A172 (cell line): ENCODE data around the gene LMX1B. TPM values are rescaled to one million over a fixed set of nuclear protein-coding genes. Genes with fewer than 3 reads are reported as not detected.
"Not testable (repeated sequence)": the region's sequence is repeated elsewhere in the genome, so short reads cannot be mapped to it uniquely, and the experiment has no call there.

Source experiments
- DNase-seq: peaks from one replicate; pipeline ENCODE4 v3.0.0-alpha.2; 2015; ENCODE audit warnings: low spot score
- total RNA-seq: library from RNA; depleted of rRNA; stranded (reverse); fragments of >200 nt; shearing (Covaris generic); gene quantifications from 2 replicates; pipeline ENCODE4 v1.2.3, GENCODE V29; 2014

The LMX1B gene
- total RNA-seq, 1 experiment from 2014 or later: 1.8 TPM

DNA sequence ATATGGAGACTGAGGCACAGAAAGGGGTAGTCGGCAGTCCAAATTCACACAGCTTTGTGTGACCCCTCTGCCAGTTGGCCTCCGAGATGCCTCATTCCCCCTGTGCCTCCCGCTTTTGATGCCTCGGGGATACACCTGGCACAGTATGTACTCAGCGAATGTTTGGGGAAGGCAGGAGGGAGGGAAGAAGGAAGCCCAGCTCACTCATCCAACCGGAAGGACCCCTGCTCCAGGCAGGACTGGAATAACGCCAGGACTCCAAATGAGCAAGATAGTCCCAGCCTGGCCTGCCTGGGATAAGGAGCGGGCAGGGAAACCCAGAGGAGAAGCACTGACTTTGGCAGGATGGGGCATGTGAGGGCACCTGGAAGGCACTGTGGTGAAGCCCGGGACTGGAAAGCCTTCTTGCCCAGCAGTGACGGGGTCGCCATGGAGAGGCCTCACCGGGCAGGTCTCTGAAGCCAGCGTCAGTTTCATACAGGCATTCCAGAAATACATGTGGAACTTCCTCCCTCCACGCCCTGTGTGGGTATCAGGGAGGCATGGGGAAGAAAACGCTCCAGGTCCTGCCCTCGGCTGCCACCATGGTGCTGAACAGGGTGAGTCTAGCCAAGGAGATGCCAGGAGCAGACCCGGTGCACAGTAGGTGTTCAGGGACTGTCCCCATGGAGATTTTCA, 20.3 kb downstream of the LMX1B start:
- no peak for DNase-seq

- no peak for DNase-seq
Observed at GRCh38 chr9:126635061-126635460, 21.3 kb downstream of the LMX1B start.

- no peak for DNase-seq
Observed at GRCh38 chr9:126635661-126636439, 22.1 kb downstream of the LMX1B start.

- DNase-seq: no peak
Observed at GRCh38 chr9:126636983-126637798, 23.5 kb downstream of the LMX1B start.

- DNase-seq: no peak
Observed at GRCh38 chr9:126638571-126639132, 24.9 kb downstream of the LMX1B start.

DNA sequence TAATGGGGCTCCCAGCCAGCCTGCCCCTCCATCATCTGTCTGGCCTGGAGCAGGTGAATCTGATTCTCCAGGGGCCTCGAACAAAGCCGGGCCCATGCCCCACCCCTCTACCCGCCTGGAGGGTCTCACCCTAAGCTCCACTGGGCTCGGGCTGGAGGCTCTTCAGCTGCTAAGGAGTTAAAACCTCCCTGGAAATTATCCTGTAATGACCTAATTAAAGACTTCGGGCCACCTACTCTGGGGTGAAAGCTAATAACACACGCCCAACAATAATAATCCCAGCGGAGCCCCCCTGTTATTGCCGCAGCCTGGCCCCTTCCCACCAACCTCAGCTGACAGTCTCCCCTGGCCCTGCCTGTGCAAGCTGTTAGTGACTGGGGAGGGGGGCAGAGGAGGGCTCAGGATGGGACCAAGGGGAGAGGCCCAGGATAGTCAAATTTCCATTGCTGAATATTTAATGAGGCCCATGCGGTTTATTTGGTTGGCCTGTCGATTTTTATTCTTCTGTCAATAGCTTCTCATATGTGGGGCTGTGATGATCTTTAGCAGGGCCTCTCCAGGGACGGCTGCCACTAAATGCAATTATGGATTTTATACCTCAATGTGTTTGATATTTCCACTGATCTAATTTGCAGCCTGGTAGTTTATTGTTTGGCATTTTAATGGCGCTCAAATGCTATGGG, 25.7 kb downstream of the LMX1B start:
- no peak for DNase-seq

GRCh38 chr9:126641118-126641851, 27.6 kb downstream of the LMX1B start:
- no peak for DNase-seq

- DNase-seq: no peak
Observed at GRCh38 chr9:126642010-126642744, 28.4 kb downstream of the LMX1B start.

DNA sequence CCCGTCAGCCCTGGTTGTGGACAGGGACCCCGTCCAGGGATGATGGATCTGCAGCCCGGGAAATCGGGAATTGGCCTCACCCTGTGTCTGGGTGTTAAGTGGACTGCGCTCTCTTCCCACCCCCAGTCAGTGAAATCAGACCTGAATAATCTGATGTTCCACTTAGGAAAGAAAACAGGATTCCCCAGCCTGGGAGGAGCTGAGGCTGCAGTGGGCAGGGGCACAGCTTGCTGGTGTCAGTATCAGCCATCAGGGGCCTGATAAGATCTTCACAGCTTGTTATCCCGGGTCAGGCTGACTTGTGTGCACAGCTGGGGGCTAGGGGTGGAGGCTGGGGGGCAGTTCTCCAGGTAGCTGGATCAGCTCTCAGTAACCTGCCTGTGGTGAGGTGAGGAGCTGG, 29.1 kb downstream of the LMX1B start:
- no peak for DNase-seq

GRCh38 chr9:126643945-126644527, 30.3 kb downstream of the LMX1B start:
- DNase-seq: no peak

DNA sequence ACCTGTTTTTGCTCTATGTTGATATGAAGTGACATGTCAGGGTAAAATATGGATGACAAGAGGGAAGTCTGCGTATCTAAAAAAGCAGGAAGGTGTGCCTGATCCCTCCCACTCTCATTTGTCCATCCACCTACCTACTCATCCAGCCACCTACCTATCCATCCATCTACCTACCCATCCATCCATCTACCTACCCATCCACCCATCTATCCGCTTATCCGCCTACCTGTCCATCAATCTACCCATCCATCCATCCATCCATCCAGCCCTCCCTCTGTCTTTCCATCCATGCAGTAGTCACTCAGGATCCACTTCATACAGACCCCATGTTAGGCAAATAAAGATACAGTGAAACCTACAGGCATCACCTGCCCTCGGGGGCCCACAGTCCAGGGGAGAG, 32.4 kb downstream of the LMX1B start:
- no peak for DNase-seq

DNA sequence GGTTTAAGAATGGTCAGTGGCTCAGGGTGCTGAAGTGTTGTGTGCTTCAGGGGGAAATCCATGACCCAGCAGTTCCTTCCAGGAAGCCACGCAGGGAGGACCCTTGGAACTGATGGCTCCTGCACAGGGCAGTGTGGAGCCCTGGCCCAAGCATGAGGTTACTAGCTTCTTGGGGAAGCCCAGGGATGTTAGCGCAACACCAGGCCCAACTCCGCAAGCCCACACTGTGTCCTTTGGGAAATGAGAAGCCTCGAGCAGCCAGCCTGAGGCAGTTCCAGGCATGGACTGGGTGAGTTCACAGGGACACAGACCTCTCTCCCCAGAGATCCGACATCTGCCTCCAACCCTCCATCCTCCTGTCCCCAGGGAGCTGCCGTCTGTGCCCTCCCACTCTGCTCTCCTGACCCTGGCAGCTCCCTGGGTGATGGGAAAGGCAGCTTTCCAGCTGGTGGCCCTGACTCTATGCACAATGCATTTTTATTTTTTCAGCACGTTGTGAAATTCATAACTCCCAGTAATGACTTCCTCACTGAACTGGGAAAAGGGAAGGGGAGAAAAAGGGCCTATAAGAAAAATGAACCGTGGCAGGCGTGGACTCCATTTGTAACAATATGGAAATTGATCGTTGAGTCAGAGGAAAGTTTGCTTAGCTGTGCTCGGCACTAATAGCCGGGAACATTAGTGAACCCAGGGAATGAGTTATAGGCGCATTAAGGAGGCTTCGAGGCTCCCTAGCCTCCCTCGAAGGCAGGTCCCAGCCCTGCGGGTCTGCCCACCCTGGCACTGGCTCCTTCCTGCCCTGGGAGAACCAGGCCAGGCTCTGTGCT, 34.1 kb downstream of the LMX1B start:
- DNase-seq: no peak

- no peak for DNase-seq
Observed at GRCh38 chr9:126649477-126649876, 35.7 kb downstream of the LMX1B start.

DNA sequence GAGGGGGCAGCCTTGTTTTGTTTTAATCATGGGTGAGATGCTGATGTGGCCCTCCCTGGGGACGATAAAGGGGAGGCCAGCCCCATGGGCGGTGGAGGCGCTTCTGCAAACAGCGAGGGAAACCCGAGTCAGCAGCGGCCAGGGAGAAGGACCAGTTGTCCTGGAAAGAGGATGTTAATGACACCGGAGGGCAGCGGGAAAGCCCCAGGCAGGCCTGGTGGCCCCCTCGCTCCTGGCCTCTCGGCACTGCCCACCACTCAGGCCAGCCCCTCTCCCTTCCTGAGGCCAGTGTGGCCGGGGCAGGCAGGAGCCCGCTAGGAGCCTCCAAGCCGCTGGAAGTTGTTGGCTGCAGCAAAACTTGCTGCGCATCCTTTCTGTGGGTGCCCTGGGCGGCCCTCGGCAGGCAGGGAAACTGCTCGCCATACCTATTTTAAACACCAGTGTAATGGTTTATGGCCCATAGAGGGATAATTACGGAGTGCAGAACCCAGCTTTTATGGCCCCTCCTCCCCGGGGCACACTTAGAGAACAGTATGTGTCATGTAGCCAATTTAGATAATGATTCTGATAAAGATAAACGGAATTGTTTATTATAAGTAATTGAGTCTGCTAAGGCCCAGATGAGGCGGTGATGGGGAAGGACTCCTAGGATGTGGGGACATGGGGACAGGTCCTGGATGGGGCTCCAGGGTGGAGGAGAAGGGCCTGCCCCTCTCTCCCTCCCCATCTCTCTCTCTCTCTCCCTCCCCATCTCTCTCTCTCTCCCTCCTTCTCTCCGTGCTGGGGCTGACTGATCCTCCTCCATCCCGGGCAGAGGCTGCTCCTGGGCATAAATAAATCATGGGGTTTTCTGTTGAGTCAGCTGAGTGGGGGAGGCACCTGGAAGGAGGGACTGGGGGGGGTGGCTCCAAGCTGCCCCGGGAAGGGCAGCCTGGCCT, 36.9 kb downstream of the LMX1B start:
- peak; percentile 65 for DNase-seq

DNA sequence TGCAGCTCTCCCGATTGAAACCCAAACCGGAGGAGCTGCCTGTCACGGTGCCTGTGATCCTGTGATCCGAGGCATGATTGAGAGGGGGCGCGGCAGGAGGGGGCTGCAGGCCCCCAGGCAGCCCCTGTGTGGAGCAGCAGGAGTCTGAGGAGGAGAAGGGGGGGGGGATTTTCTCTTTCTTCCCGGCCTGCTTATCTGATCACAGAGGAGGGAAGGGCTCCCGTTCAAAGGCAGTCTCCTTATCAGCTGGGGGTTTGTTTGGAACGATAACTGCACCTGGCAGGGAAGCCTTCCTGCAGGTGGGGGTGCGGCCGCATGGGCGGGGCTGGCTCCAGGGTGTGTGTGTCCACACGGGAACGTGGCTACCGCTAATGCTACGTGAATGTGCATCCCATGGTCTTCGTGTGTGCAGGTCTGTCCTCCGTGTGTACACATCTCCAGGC, 38.4 kb downstream of the LMX1B start:
- no peak for DNase-seq

GRCh38 chr9:126654124-126654523, 40.4 kb downstream of the LMX1B start:
- DNase-seq: no peak

DNA sequence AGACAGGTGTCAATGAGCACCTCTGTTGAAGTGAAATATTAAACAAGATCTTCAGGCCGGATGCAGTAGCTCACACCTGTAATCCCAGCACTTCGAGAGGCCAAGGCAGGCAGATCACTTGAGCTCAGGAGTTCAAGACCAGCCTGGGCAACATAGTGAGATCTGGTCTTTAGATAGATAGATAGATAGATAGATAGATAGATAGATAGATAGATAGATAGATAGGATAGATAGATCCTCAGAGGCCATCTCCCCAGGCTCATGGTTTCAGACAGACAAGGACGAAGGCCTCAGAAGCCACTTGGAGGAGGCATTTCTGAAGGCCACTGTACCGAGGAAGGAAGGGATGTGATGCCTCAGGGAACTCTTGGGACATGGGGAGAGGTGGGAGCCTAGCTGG, 42.5 kb downstream of the LMX1B start:
- DNase-seq: not testable (repeated sequence)
